GM20000 (cell line): ENCODE measurements around the gene ZXDB.
"Not testable (repeated sequence)": the region's sequence is repeated elsewhere in the genome, so short reads cannot be mapped to it uniquely, and the experiment has no call there.

ENCODE experiments used
- DNase-seq: peaks from one replicate; pipeline ENCODE4 v3.0.0; 2012; ENCODE audit warnings: low spot score
- CTCF ChIP-seq: IDR thresholded peaks from 2 replicates; pipeline ENCODE4 v1.5.1; 2012; ENCODE audit warnings: mild to moderate bottlenecking, control low read depth; ENCODE audit errors: extremely low read depth, missing control alignments

The ZXDB gene

DNA sequence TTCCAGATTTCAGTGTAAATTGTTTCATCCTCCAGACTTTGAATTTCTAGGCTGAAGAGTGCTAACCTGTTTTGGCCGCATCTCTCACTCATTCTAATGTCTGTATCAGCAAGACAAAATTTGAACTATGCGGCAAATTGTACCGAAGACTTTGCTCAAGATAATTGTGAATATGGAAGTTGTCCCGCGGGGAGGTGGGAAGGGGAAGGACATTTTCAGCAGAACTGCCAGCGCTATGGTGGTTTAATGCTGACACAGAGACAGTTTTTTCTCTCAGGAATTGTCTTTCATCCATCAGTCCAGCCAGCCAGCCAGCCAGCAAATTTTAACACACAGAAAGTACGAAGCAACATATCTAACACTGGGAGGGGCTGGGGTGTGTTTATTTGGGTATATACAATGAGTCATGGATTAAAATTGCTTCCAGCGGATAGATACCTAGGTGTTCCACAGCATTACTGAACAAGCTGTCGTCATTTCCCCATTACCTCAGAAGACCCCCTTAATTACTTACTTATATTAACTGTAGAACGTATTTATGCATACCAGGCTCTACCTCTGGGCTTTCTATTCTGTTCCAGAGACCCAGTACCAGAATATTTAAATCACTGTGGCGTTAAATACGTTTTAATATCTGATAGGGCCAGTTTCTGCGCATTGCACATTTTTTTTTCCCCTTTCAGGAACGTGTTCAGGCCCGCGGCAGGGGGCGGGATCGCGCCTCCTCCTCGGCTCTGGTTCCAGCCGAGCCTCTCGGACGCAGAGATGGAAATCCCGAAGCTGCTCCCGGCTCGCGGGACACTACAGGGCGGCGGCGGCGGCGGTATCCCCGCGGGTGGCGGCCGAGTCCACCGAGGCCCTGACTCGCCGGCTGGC is at the start of gene ZXDB:
Gene ZXDB, plus strand, starts transcription at position 728 of the 876 bp plus-strand sequence. Its CDS starts 38 bp downstream, at position 766.
- not testable (repeated sequence) for DNase-seq

- no peak for TF ChIP-seq CTCF
- DNase-seq = no peak
Measured at GRCh38 chrX:57565198-57565597, 26.6 kb upstream of the ZXDB start.

GRCh38 chrX:57573754-57574153 is 18.1 kb upstream of the ZXDB start:
- peak; percentile 23 for TF ChIP-seq CTCF
- DNase-seq = no peak

- DNase-seq = not testable (repeated sequence)
- peak; percentile 28 for TF ChIP-seq CTCF
Measured at GRCh38 chrX:57582948-57583347, 8.9 kb upstream of the ZXDB start.

DNA sequence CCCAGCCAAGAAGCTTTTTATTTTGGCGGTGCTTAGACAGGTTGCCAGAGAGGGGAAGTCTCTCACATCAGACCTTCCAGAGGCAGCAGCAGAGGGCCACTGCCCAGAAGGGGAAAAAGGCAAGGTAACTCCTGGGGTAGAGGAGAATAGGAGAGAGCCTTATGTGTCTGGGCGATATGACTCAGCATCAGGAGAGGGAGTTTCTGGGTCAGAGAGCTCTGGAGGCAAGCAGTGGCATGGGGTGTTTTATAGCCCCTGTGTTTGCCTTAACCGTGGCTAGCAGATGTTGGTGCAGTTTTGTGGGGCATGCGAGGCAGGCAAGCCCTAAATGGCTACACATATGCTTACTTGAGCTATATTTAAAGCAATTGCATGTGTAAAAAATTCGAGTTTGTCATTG is 8.3 kb upstream of the ZXDB start:
- TF ChIP-seq CTCF = no peak
- no peak for DNase-seq

DNA sequence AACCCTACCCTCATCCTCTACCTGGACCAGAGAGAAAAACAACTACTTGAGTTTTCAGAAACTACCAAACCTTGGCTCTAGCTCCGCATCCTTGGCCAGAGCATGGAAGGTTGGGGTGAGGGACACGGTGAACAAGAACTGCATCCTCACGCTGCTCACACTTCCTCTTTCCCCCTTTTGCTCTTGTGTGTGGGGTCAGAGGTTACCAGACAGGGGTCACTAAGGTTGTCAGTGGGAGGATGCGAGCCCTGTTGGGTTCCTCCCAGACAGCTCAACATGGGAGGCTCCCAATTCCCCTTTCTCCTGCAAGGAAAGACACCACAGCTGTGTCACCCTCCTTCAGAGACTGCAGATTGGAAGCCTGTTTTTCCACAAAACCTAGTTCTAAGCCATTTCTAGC is 5.5 kb upstream of the ZXDB start:
- TF ChIP-seq CTCF = no peak
- no peak for DNase-seq

DNA sequence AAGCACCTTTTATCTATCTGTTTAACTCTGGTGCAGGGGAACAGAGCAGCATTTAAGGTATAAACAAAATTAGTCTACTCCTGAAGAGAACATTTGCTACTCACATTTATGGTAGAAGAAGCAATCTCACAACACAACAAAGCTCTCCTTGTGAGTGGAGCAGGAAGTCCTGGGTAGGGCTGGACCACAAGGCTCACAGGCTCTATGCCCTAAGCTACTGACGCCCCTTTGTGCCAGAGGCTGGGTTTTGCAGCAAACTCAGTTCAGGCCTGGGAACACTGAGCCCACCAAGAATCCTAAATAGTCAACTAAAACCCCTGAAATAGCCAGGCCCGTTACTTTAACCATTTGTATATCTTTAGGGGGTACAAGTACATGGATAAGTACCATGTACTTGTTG is 4.7 kb upstream of the ZXDB start:
- DNase-seq = no peak
- no peak for TF ChIP-seq CTCF

- no peak for TF ChIP-seq CTCF
- no peak for DNase-seq
Measured at GRCh38 chrX:57587607-57588006, 4.2 kb upstream of the ZXDB start.

GRCh38 chrX:57592160-57592893 is 516 bp downstream of the ZXDB start:
- DNase-seq = peak; percentile 17

- DNase-seq = not testable (repeated sequence)
Measured at GRCh38 chrX:57592894-57593215, 1.0 kb downstream of the ZXDB start.
